HCT116 (cell line): ENCODE results near the gene ATP8A2. TPM values are rescaled to one million over a fixed set of nuclear protein-coding genes. Genes with fewer than 3 reads are reported as not detected.

Experiments used
- ATAC-seq: fragments of 200-7000 bp; cut with Tn5 transposase; 2 replicates; pipeline ENCODE4 v1.9.1; 2020; ENCODE audit warnings: mild to moderate bottlenecking, moderate library complexity
- BruUV-seq: library from RNA; stranded (reverse); fragments of 400-500 nt; replicated peaks from 2 replicates; lab custom pipeline; 2021; lab: Mats Ljungman, UMichigan
- CTCF ChIA-PET: fragments of 300-600 bp; sonication (Branson Sonifier 250); formaldehyde crosslinking; loops from one replicate; lab custom pipeline; 2021; ENCODE audit warnings: antibody characterized with exemption; lab: Charles Lee
- POLR2A ChIA-PET: fragments of 300-600, 350-600 bp; sonication (Branson Sonifier 250); formaldehyde crosslinking; loops from one replicate; lab custom pipeline; 2021; ENCODE audit warnings: antibody characterized with exemption; lab: Charles Lee
- RAD21 ChIA-PET, 2 experiments: fragments of 300-600 bp; sonication (Branson Sonifier 250); formaldehyde crosslinking; loops; one replicate each; lab custom pipeline; 2023; ENCODE audit warnings: low total read pairs in 2 of 2; ENCODE audit not compliant: uncharacterized antibody in 2 of 2, unreplicated experiment in 2 of 2, low non-redundant PET in 1 of 2; lab: Charles Lee
- DNase-seq: peaks from one replicate; pipeline ENCODE4 v3.0.0-alpha.2; 2010; ENCODE audit warnings: low read depth, low spot score
- H2AFZ ChIP-seq: fragments of 200-600 bp; shearing (Covaris generic), sonication (generic); 2 replicates; pipeline ENCODE4 v1.6.1; 2017; ENCODE audit warnings: low read depth, mixed run types, mixed read lengths, antibody characterized with exemption, low read length; ENCODE audit not compliant: poor library complexity, severe bottlenecking
- H3K27ac ChIP-seq: 2 replicates; pipeline ENCODE4 v1.5.1; 2012; ENCODE audit warnings: low read depth, low read length
- H3K27me3 ChIP-seq: fragments of 200-600 bp; sonication (generic); 2 replicates; pipeline ENCODE4 v1.6.1; 2016; ENCODE audit warnings: mixed run types, low read length, mixed read lengths; ENCODE audit not compliant: insufficient read depth
- H3K36me3 ChIP-seq, 2 experiments: fragments of 200-500 bp in 1 of 2; fragments of 200-600 bp in 1 of 2; sonication (Bioruptor generic) in 1 of 2; sonication (generic) in 1 of 2; 2 replicates each; pipeline versions ENCODE4 v1.5.1 to v1.6.1; 2014 to 2016; ENCODE audit warnings: low read length in 2 of 2, inconsistent platforms in 1 of 2, mixed read lengths in 1 of 2, mixed run types in 1 of 2; ENCODE audit not compliant: insufficient read depth in 2 of 2, control insufficient read depth in 1 of 2
- H3K4me1 ChIP-seq, 2 experiments: fragments of 200-600 bp in 1 of 2; sonication (generic) in 1 of 2; 2 replicates each; pipeline versions ENCODE4 v1.5.1 to v1.6.1; 2012 to 2017; ENCODE audit warnings: low read length in 2 of 2, inconsistent platforms in 1 of 2, mild to moderate bottlenecking in 1 of 2, mixed read lengths in 1 of 2, mixed run types in 1 of 2, moderate library complexity in 1 of 2; ENCODE audit not compliant: insufficient read depth in 2 of 2, control insufficient read depth in 1 of 2
- H3K4me2 ChIP-seq: fragments of 200-600 bp; sonication (generic); 2 replicates; pipeline ENCODE4 v1.6.1; 2017; ENCODE audit warnings: mixed run types, low read length, mixed read lengths
- H3K4me3 ChIP-seq, 2 experiments: fragments of 200-600 bp in 1 of 2; sonication (generic) in 1 of 2; replicated peaks in 1 of 2; 2 replicates each; pipeline ENCODE4 v1.5.1; 2011 to 2016; ENCODE audit warnings: low read length in 2 of 2, control low read depth in 1 of 2, low read depth in 1 of 2, mild to moderate bottlenecking in 1 of 2, mixed read lengths in 1 of 2, mixed run types in 1 of 2
- H3K79me2 ChIP-seq: fragments of 200-600 bp; sonication (generic); 2 replicates; pipeline ENCODE4 v1.6.1; 2017; ENCODE audit warnings: mild to moderate bottlenecking, mixed run types, low read length, moderate library complexity, mixed read lengths; ENCODE audit not compliant: insufficient read depth
- H3K9ac ChIP-seq: fragments of 200-600 bp; sonication (generic); 2 replicates; pipeline ENCODE4 v1.6.1; 2016; ENCODE audit warnings: low read length, mixed read lengths
- H3K9me2 ChIP-seq: fragments of 200-600 bp; sonication (generic), shearing (Covaris generic); 2 replicates; pipeline ENCODE4 v1.6.1; 2017; ENCODE audit warnings: mixed run types, mild to moderate bottlenecking, moderate library complexity; ENCODE audit not compliant: insufficient read depth
- H3K9me3 ChIP-seq, 2 experiments: fragments of 200-500 bp in 1 of 2; fragments of 200-600 bp in 1 of 2; sonication (Bioruptor generic) in 1 of 2; sonication (generic) in 1 of 2; 2 replicates each; pipeline ENCODE4 v1.6.1; 2014 to 2017; ENCODE audit warnings: low read length in 2 of 2, mixed read lengths in 2 of 2, inconsistent platforms in 1 of 2, low read depth in 1 of 2, mild to moderate bottlenecking in 1 of 2, mixed run types in 1 of 2, moderate library complexity in 1 of 2; ENCODE audit not compliant: control insufficient read depth in 1 of 2, insufficient read depth in 1 of 2
- H4K20me1 ChIP-seq: fragments of 200-600 bp; sonication (generic), shearing (Covaris generic); 2 replicates; pipeline ENCODE4 v1.6.1; 2017; ENCODE audit warnings: mixed run types, mild to moderate bottlenecking, moderate library complexity; ENCODE audit not compliant: insufficient read depth
- ATF3 ChIP-seq: IDR thresholded peaks from 2 replicates; pipeline ENCODE4 v1.6.1; 2012
- CBX3 ChIP-seq: IDR thresholded peaks from 2 replicates; pipeline ENCODE4 v1.6.1; 2012; ENCODE audit warnings: low read depth
- CEBPB ChIP-seq: IDR thresholded peaks from 2 replicates; pipeline ENCODE4 v1.6.1; 2012; ENCODE audit warnings: low read depth
- CTCF ChIP-seq, 3 experiments: fragments of 200-600 bp in 1 of 3; sonication (generic) in 1 of 3; IDR thresholded peaks in 2 of 3; conservative IDR thresholded peaks in 1 of 3; 2 replicates each; pipeline ENCODE4 v1.5.1; 2012 to 2017; ENCODE audit warnings: low read depth in 2 of 3, low read length in 2 of 3, antibody characterized with exemption in 1 of 3, borderline replicate concordance in 1 of 3, control low read depth in 1 of 3, mild to moderate bottlenecking in 1 of 3, mixed read lengths in 1 of 3, mixed run types in 1 of 3, moderate library complexity in 1 of 3; ENCODE audit not compliant: insufficient read depth in 1 of 3
- ELF1 ChIP-seq: IDR thresholded peaks from 2 replicates; pipeline ENCODE4 v1.6.1; 2012; ENCODE audit warnings: low read depth, borderline replicate concordance
- FOSL1 ChIP-seq: IDR thresholded peaks from 2 replicates; pipeline ENCODE4 v1.6.1; 2012; ENCODE audit warnings: low read depth
- MAX ChIP-seq: IDR thresholded peaks from 2 replicates; pipeline ENCODE4 v1.6.1; 2012
- SIN3A ChIP-seq: IDR thresholded peaks from 2 replicates; pipeline ENCODE4 v1.6.1; 2012; ENCODE audit warnings: low read depth
- TCF7L2 ChIP-seq: IDR thresholded peaks from 2 replicates; pipeline ENCODE4 v1.7.0; 2011; ENCODE audit warnings: borderline replicate concordance, inconsistent platforms; ENCODE audit not compliant: insufficient read depth, insufficient read length; ENCODE audit errors: extremely low read depth
- intact Hi-C: fragments of 100-400 bp; cut with micrococcal nuclease; formaldehyde crosslinking; loops from 2 replicates; pipeline ENCODE4 v1.10.0; 2022
- total RNA-seq: library from RNA; stranded (reverse); gene quantifications from one replicate; pipeline ENCODE4 v1.2.1, GENCODE V29; 2021; ENCODE audit not compliant: unreplicated experiment

The ATP8A2 gene
- total RNA-seq, 1 experiment from 2014 or later = not detected

- RAD21 ChIA-PET = no interaction called here
- TF ChIP-seq ATF3 (no peak), SIN3A (no peak), TCF7L2 (no peak), MAX (no peak), ELF1 (no peak), CTCF (IDR thresholded peaks at IDR 0.05 in 2 of 3, conservative IDR thresholded peaks at IDR 0.05 in 1 of 3; ENCODE audit: borderline replicate concordance in 1 of 3, insufficient read depth in 1 of 3, low read depth in 2 of 3, low read length in 2 of 3) (no peak), CBX3 (no peak), CEBPB (no peak), FOSL1 (no peak)
- TF ChIP-seq, all 23 proteins: peak for 0
- H3K4me1 ChIP-seq = no peaks in the 10 kb centered on the region
- no peak overlapping the region for H3K4me3 ChIP-seq
- DNase-seq (no peak), ATAC-seq (no peak)
- H4K20me1 ChIP-seq = no peaks in the 10 kb centered on the region
- no peaks in the 10 kb centered on the region for H3K9me2 ChIP-seq
- no peak overlapping the region for H3K9ac ChIP-seq
- ChIA-PET POLR2A (no interaction called here), CTCF (no interaction called here)
- no peak overlapping the region for H2AFZ ChIP-seq
- no peak overlapping the region for H3K27ac ChIP-seq
- no TSS peak for BruUV-seq
- peaks cover 38% of the 10 kb centered on the region; the same call in 1 of the 2 replicates for H3K27me3 ChIP-seq
- no peak overlapping the region for H3K4me2 ChIP-seq
- no peaks in the 10 kb centered on the region for H3K36me3 ChIP-seq
- intact Hi-C loops = no loop called here
- no peaks in the 10 kb centered on the region for H3K9me3 ChIP-seq
- no peaks in the 10 kb centered on the region for H3K79me2 ChIP-seq
Observed at GRCh38 chr13:25770601-25771000, 398.8 kb downstream of the ATP8A2 start.
